Colonic mucosa (tissue), 4 donors: ENCODE results near the gene JPH4. TPM values are rescaled to one million over a fixed set of nuclear protein-coding genes. Genes with fewer than 3 reads are reported as not detected.

Source experiments
- DNase-seq: peaks from one replicate; pipeline ENCODE4 v3.0.0-alpha.2; 2020
- H3K27ac ChIP-seq: fragments of 200-600 bp; one replicate; pipeline ENCODE4 v1.8.0; 2021
- H3K27me3 ChIP-seq: fragments of 200-600 bp; one replicate; pipeline ENCODE4 v1.8.0; 2021
- H3K36me3 ChIP-seq: fragments of 200-600 bp; one replicate; pipeline ENCODE4 v1.8.0; 2021
- H3K4me1 ChIP-seq: fragments of 200-600 bp; one replicate; pipeline ENCODE4 v1.8.0; 2021; ENCODE audit warnings: mild to moderate bottlenecking
- H3K4me3 ChIP-seq: fragments of 200-600 bp; one replicate; pipeline ENCODE4 v1.8.0; 2021
- H3K9ac ChIP-seq, 2 donors: one replicate each; pipeline ENCODE4 v1.7.0; 2013; ENCODE audit warnings: control low read depth in 2 of 2, low read depth in 2 of 2, low read length in 2 of 2
- H3K9me3 ChIP-seq: fragments of 200-600 bp; one replicate; pipeline ENCODE4 v1.8.0; 2021
- CTCF ChIP-seq: fragments of 200-600 bp; IDR thresholded peaks from one replicate; pipeline ENCODE4 v1.8.0; 2022; ENCODE audit warnings: antibody characterized with exemption, mild to moderate bottlenecking
- intact Hi-C: fragments of 100-400 bp; cut with DNase I; formaldehyde crosslinking; loops from one replicate; pipeline ENCODE4 v1.14.1; 2022
- total RNA-seq, 2 donors: library from RNA; stranded (reverse); fragmentation: NEBNext Ultra II Directional in 1 of 2; extraction: Animal tissue kit (Norgen Biotek cat#: 25700) in 1 of 2; gene quantifications; one replicate each; pipeline ENCODE4 v1.2.1, GENCODE V29; 2021
- donor health status: healthy.
- donor health status: DM: no; HTN: no; CAD: no.
- donor health status: DM: no; HTN: no; CAD: no.

Gene JPH4
- total RNA-seq, 2 donors from 2014 or later, result 0.30 to 0.58 TPM

- DNase-seq, result no peak
- H3K4me3 ChIP-seq, result no peak overlapping the region
- no peak overlapping the region for H3K9ac ChIP-seq
- no peak for TF ChIP-seq CTCF
- no peaks in the 10 kb centered on the region for H3K27me3 ChIP-seq
- intact Hi-C loops, result no loop called here
- no peaks in the 10 kb centered on the region for H3K36me3 ChIP-seq
- no peaks in the 10 kb centered on the region for H3K9me3 ChIP-seq
- H3K4me1 ChIP-seq, result no peaks in the 10 kb centered on the region
- H3K27ac ChIP-seq, result no peak overlapping the region
Observed at GRCh38 chr14:23523229-23524016, 55.2 kb downstream of the JPH4 start.

GRCh38 chr14:23522643-23523198 lies 55.9 kb downstream of the JPH4 start:
- Histone ChIP-seq H3K4me1 (no peaks in the 10 kb centered on the region), H3K36me3 (no peaks in the 10 kb centered on the region), H3K4me3 (no peak overlapping the region), H3K9me3 (no peaks in the 10 kb centered on the region), H3K27ac (no peak overlapping the region), H3K9ac (no peak overlapping the region), H3K27me3 (no peaks in the 10 kb centered on the region)
- intact Hi-C loops, result no loop called here
- no peak for TF ChIP-seq CTCF
- no peak for DNase-seq

GRCh38 chr14:23521785-23522640 lies 56.6 kb downstream of the JPH4 start:
- no peaks in the 10 kb centered on the region for H3K27me3 ChIP-seq
- intact Hi-C loops, result no loop called here
- no peaks in the 10 kb centered on the region for H3K36me3 ChIP-seq
- H3K9me3 ChIP-seq, result no peaks in the 10 kb centered on the region
- no peak for DNase-seq
- H3K9ac ChIP-seq, result no peak overlapping the region
- no peaks in the 10 kb centered on the region for H3K4me1 ChIP-seq
- no peak overlapping the region for H3K27ac ChIP-seq
- no peak for TF ChIP-seq CTCF
- H3K4me3 ChIP-seq, result no peak overlapping the region

- no peak overlapping the region for H3K27ac ChIP-seq
- no peaks in the 10 kb centered on the region for H3K9me3 ChIP-seq
- no peaks in the 10 kb centered on the region for H3K36me3 ChIP-seq
- no peak for TF ChIP-seq CTCF
- no peak for DNase-seq
- H3K27me3 ChIP-seq, result no peaks in the 10 kb centered on the region
- intact Hi-C loops, result no loop called here
- H3K4me1 ChIP-seq, result no peaks in the 10 kb centered on the region
- H3K4me3 ChIP-seq, result no peak overlapping the region
- no peak overlapping the region for H3K9ac ChIP-seq
Observed at GRCh38 chr14:23520899-23521533, 57.6 kb downstream of the JPH4 start.

GRCh38 chr14:23518709-23519108 lies 59.9 kb downstream of the JPH4 start:
- Histone ChIP-seq H3K27ac (no peak overlapping the region), H3K9ac (no peak overlapping the region), H3K4me1 (no peaks in the 10 kb centered on the region), H3K4me3 (no peak overlapping the region), H3K27me3 (no peaks in the 10 kb centered on the region), H3K36me3 (no peaks in the 10 kb centered on the region), H3K9me3 (no peaks in the 10 kb centered on the region)
- TF ChIP-seq CTCF, result no peak
- intact Hi-C loops, result no loop called here
- no peak for DNase-seq
